ENCODE measurements around the gene KIF26A.

The KIF26A gene

GRCh38 chr14:104161602-104162367, 23.4 kb downstream of the KIF26A start:
- no peak for DNase-seq

GRCh38 chr14:104162495-104162894, 24.1 kb downstream of the KIF26A start:
- no peak for DNase-seq

DNA sequence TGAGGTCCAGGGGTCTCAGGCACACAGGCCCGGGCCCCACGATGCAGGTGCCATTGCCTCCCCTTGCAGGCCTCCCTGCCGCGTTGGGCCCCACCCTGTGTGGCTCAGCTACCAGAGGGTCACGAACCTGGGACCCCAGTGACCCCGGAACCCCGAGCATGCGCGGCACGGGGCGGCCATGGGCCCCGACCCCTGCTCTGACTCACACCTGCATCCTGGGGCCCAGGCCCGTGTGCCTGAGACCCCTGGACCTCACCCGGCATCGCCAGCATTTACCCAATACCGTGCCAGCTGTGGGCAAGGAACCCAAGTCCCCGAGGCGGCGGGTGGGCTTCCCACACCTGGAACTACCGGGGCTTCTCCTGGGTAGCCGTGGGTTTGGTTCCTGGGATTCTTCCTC, 25.2 kb downstream of the KIF26A start:
- DNase-seq: no peak

- no peak for DNase-seq
Observed at GRCh38 chr14:104164041-104164440, 25.7 kb downstream of the KIF26A start.

DNA sequence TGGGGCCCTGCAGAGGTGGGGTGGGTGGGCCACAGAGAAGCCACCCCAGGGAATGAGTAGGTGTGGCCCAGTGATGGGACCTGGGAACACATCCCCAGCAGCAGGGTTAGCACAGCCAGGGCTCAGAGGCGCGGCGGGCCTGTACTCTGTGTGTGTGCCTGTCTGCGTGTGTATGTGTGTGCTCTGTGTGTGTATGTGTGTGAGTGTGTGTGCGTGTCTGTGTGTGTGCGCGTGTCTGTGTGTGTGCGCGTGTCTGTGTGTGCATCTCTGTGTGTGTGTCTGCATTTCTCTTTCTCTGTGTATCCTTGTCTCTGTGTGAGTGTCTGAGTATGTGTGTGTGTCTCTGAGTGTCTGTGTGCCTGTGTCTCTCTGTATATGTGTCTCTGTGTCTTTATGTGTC, 26.1 kb downstream of the KIF26A start:
- no peak for DNase-seq

GRCh38 chr14:104166698-104167097, 28.3 kb downstream of the KIF26A start:
- DNase-seq: no peak

DNA sequence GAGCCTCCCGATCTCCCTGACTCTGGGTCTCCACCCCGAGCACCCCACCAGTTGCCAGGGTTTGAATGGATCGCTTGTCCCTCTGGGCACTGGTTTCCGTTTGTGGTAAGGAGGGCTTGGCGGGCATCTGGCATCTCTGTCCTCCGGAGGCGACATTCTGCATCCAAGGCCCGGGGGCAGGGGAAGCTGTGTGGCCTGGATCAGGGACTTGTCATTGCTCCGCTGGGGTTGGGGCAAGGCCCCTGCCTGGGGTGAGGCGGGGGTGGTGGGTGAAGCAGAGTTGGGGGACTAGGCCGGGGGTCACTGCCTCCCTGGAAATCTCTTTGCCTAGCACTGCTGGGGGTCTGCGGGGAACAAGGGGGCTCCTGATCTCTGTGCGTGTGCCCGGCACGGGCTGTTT, 30.2 kb downstream of the KIF26A start:
- no peak for DNase-seq

DNA sequence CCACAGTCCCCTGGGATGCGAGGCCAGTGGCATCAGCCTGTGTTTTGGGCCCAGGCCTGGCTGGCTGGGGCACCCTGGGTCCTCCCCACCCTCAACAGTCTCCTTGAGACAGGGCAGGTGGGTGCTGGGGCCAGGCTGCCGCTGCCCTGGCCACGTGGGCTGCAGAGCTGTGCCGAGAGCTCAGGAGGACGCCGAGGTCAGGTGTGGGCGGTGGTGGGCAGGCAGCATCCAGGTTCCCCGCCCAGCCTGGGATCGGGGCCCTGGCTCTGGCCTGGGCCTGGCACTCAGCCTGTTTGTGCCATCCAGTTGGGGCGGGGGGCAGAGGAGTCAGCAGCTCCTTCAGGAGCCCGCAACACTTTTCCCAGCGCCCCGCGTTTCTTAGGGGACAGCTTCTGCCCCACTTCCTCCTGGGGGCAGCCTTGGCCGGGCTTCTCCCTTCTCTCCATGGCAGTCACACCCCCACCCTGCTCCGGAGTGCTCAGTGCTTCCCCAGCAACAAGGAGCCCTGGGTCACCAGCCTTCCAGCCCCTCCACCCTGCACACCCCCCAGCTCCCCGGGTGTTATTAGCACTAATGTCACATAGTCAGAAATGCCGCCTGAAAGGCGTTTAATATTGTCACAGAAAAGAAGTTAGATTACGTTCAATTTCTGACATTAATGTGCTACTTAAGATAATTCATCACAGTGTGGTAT, 30.8 kb downstream of the KIF26A start:
- DNase-seq: no peak

GRCh38 chr14:104169699-104170479, 31.5 kb downstream of the KIF26A start:
- no peak for DNase-seq

GRCh38 chr14:104171029-104171697, 32.8 kb downstream of the KIF26A start:
- no peak for DNase-seq

DNA sequence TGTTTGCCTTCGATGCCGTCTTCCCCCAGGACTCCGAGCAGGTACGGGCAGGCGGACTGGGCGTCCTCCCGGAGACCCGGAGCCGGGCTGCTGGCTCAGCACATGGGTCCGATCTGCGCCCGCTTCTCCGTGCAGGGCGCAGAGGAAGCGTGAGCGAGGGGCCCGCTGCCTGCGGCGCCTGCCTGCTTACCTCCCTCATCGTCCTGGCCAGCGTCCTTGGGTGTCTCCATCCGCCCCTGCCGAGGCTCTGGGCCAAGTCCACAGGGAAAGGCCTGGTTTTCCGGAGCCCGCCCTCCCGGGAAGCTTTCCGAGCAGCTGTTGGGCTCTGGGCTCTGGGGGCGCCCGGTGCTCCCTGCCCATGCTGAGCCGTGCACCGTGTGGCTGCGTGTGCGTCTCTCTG, 33.5 kb downstream of the KIF26A start:
- DNase-seq: no peak

DNA sequence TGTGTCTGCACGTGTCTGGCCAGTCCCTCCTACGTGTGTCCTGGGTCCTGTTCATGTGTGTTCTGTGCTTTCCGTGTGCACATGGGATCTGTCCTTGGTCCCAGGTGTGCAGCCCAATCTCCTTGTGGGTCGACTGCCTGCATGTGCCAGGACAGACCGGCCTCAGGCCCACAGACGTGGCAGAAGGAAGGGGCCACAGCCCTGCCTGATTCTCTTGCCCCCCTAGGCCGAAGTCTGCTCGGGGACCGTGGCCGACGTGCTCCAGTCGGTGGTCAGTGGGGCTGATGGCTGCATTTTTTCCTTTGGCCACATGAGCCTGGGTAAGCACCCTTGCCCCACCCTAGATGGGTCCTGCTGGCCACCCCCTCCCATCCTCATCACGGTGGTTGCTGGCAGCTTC, 34.0 kb downstream of the KIF26A start:
- DNase-seq: no peak

DNA sequence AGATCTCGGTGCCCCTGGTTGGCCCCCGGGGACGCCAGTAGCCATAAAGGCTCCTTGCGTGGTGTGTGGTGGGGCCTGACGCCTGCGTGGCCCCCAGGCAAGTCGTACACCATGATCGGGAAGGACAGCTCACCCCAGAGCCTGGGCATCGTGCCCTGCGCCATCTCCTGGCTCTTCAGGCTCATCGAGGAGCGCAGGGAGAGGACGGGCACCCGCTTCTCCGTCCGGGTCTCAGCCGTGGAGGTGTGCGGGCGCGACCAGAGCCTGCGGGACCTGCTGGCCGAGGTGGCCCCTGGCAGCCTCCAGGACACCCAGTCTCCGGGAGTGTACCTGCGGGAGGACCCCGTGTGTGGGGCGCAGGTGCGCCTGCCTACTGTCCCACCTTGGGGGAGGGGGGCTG, 34.5 kb downstream of the KIF26A start:
- DNase-seq: no peak

DNA sequence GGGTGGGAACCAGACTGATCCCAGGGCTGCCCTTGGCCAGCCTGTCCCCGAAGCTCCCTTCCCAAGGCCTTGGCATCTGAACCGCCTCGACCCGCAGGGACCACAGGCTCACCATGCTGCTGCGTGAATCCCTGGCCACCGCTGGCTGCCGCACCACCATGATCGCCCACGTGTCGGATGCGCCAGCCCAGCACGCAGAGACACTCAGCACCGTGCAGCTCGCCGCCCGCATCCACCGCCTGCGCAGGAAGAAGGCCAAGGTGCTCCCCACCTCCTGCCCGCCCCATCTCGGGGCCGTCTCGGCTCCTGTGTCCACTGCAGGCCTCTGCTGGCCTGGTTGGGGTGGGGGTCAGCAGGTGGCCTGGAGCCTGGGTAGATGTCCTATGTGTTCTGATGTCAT, 35.7 kb downstream of the KIF26A start:
- no peak for DNase-seq

GRCh38 chr14:104175041-104175440, 36.7 kb downstream of the KIF26A start:
- no peak for DNase-seq

DNA sequence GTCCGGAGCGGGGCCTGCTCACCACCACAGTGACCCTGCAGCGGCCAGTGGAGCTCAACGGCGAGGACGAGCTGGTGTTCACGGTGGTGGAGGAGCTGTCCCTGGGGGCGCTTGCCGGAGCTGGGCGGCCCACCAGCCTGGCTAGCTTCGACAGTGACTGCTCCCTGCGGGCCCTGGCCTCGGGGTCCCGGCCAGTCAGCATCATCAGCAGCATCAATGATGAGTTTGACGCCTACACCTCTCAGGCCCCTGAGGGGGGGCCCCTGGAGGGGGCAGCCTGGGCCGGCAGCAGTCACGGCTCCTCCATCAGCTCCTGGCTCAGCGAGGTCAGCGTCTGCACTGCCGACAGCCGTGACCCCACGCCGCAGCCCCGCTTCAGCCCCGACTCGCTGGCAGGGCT, 37.4 kb downstream of the KIF26A start:
- no peak for DNase-seq

DNA sequence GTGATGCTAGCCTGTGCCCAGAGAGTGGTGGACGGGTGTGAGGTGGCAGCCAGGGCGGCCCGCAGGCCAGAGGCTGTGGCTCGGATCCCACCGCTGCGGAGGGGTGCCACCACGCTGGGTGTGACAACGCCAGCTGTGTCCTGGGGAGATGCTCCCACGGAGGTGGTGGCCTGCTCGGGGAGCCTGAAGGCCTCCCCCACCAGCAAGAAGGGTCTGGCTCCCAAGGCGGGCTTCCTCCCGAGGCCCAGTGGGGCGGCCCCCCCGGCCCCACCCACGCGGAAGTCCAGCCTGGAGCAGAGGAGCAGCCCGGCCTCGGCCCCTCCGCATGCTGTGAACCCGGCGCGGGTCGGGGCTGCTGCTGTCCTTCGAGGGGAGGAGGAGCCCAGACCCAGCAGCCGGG, 38.2 kb downstream of the KIF26A start:
- DNase-seq: no peak

DNA sequence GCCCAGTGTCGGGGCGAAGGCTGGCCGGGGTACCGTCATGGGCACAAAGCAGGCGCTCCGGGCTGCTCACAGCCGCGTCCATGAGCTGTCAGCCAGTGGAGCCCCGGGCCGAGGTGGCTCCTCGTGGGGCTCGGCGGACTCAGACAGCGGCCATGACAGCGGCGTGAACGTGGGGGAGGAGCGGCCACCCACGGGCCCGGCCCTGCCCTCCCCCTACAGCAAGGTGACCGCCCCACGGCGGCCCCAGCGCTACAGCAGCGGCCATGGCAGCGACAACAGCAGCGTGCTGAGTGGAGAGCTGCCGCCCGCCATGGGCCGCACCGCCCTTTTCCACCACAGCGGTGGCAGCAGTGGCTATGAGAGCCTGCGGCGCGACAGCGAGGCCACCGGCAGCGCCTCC, 39.0 kb downstream of the KIF26A start:
- no peak for DNase-seq

GRCh38 chr14:104178279-104178678, 39.9 kb downstream of the KIF26A start:
- no peak for DNase-seq

GRCh38 chr14:104179126-104179525, 40.7 kb downstream of the KIF26A start:
- no peak for DNase-seq

- DNase-seq: no peak
Observed at GRCh38 chr14:104179564-104180129, 41.3 kb downstream of the KIF26A start.

GRCh38 chr14:104180561-104181165, 42.3 kb downstream of the KIF26A start:
- no peak for DNase-seq
